PC-9 (cell line): Measurements from ENCODE around the gene YIPF2. TPM values are rescaled to one million over a fixed set of nuclear protein-coding genes. Genes with fewer than 3 reads are reported as not detected.

Experiments
- BruUV-seq: library from RNA; stranded (reverse); fragments of 400-500 nt; replicated peaks from 2 replicates; lab custom pipeline; 2021; lab: Mats Ljungman, UMichigan
- CTCF ChIA-PET: fragments of 300-600 bp; sonication (Branson Sonifier 250); formaldehyde crosslinking; loops from one replicate; lab custom pipeline; 2022; ENCODE audit warnings: antibody characterized with exemption; lab: Charles Lee
- POLR2A ChIA-PET: fragments of 300-600 bp; sonication (Branson Sonifier 250); formaldehyde crosslinking; loops from one replicate; lab custom pipeline; 2022; ENCODE audit warnings: antibody characterized with exemption; ENCODE audit not compliant: unreplicated experiment; lab: Charles Lee
- DNase-seq, 2 experiments: peaks; one replicate each; pipeline versions ENCODE4 v3.0.0 to v3.0.0-alpha.2; 2015 to 2022; ENCODE audit warnings: mixed read lengths in 1 of 2
- H2AFZ ChIP-seq: fragments of 200-600 bp; sonication (generic); 2 replicates; pipeline ENCODE4 v1.8.1; 2017; ENCODE audit warnings: antibody characterized with exemption
- H3F3A ChIP-seq: fragments of 200-600 bp; sonication (generic); 2 replicates; pipeline ENCODE4 v1.8.1; 2017; ENCODE audit warnings: antibody characterized with exemption, mild to moderate bottlenecking, low read depth; ENCODE audit not compliant: insufficient read depth
- H3K27ac ChIP-seq: fragments of 200-600 bp; sonication (generic); 2 replicates; pipeline ENCODE4 v1.6.1; 2016; ENCODE audit warnings: mixed run types
- H3K27me3 ChIP-seq: fragments of 200-600 bp; sonication (generic); 2 replicates; pipeline ENCODE4 v1.6.1; 2016; ENCODE audit warnings: low read depth, mixed run types; ENCODE audit not compliant: insufficient read depth
- H3K36me3 ChIP-seq: fragments of 200-600 bp; sonication (generic); 2 replicates; pipeline ENCODE4 v1.6.1; 2016; ENCODE audit warnings: low read depth, mixed run types
- H3K4me1 ChIP-seq: fragments of 200-600 bp; sonication (generic); replicated peaks from 2 replicates; pipeline ENCODE4 v1.6.1; 2016; ENCODE audit warnings: mixed run types; ENCODE audit not compliant: insufficient read depth
- H3K4me2 ChIP-seq: fragments of 200-600 bp; sonication (generic); 2 replicates; pipeline ENCODE4 v1.6.1; 2017; ENCODE audit warnings: mixed run types
- H3K4me3 ChIP-seq: fragments of 200-600 bp; sonication (generic); 2 replicates; pipeline ENCODE4 v1.6.1; 2016; ENCODE audit warnings: mixed run types
- H3K79me2 ChIP-seq: fragments of 200-600 bp; sonication (generic); 2 replicates; pipeline ENCODE4 v1.6.1; 2017; ENCODE audit warnings: low read depth, mixed run types
- H3K9me2 ChIP-seq: fragments of 200-600 bp; sonication (generic); 2 replicates; pipeline ENCODE4 v1.8.1; 2017; ENCODE audit warnings: mild to moderate bottlenecking; ENCODE audit not compliant: insufficient read depth
- H3K9me3 ChIP-seq: fragments of 200-600 bp; sonication (generic); 2 replicates; pipeline ENCODE4 v1.8.1; 2016; ENCODE audit warnings: low read depth; ENCODE audit not compliant: insufficient read depth
- H4K20me1 ChIP-seq: fragments of 200-600 bp; sonication (generic); 2 replicates; pipeline ENCODE4 v1.8.1; 2017; ENCODE audit not compliant: insufficient read depth
- CTCF ChIP-seq: fragments of 200-600 bp; sonication (generic); conservative IDR thresholded peaks from 2 replicates; pipeline ENCODE4 v1.6.1; 2017; ENCODE audit warnings: mixed run types, antibody characterized with exemption, mild to moderate bottlenecking, moderate library complexity
- EZH2 ChIP-seq: fragments of 200-600 bp; sonication (generic); IDR thresholded peaks from 2 replicates; pipeline ENCODE4 v1.8.0; 2017; ENCODE audit warnings: antibody characterized with exemption, low read depth
- intact Hi-C: fragments of 100-400 bp; cut with micrococcal nuclease; formaldehyde crosslinking; loops from one replicate; pipeline ENCODE4 v1.10.0; 2022; ENCODE audit not compliant: unreplicated experiment
- total RNA-seq: library from RNA; stranded (reverse); gene quantifications from 2 replicates; pipeline ENCODE4 v1.2.3, GENCODE V29; 2021

Gene YIPF2
- total RNA-seq, 1 experiment from 2014 or later, result 60.2 TPM

GRCh38 chr19:10913716-10914340 is 14.6 kb downstream of the YIPF2 start:
- Histone ChIP-seq H3K36me3 (peaks cover 12% of the 10 kb centered on the region; the same call in 1 of the 2 replicates), H3K79me2 (no peaks in the 10 kb centered on the region), H3K4me2 (no peak overlapping the region), H2AFZ (no peak overlapping the region), H3K9me2 (no peaks in the 10 kb centered on the region), H3K4me3 (no peak overlapping the region), H3K27ac (no peak overlapping the region), H4K20me1 (no peaks in the 10 kb centered on the region), H3K4me1 (peaks cover 12% of the 10 kb centered on the region; the same call in 1 of the 2 replicates), H3K27me3 (no peaks in the 10 kb centered on the region), H3F3A (peaks cover 23% of the 10 kb centered on the region; the same call in 1 of the 2 replicates), H3K9me3 (no peaks in the 10 kb centered on the region)
- CTCF ChIA-PET, result no interaction called here
- no peak for DNase-seq
- intact Hi-C loops, result no loop called here
- no peak for TF ChIP-seq CTCF
- no peak for TF ChIP-seq EZH2
- POLR2A ChIA-PET, result no interaction called here
- no TSS peak for BruUV-seq

GRCh38 chr19:10912619-10913018 is 15.8 kb downstream of the YIPF2 start:
- no peaks in the 10 kb centered on the region for H3K79me2 ChIP-seq
- H2AFZ ChIP-seq, result no peak overlapping the region
- H4K20me1 ChIP-seq, result no peaks in the 10 kb centered on the region
- no peak overlapping the region for H3K27ac ChIP-seq
- H3K9me3 ChIP-seq, result no peaks in the 10 kb centered on the region
- H3F3A ChIP-seq, result peaks cover 13% of the 10 kb centered on the region; the same call in 1 of the 2 replicates
- intact Hi-C loops, result no loop called here
- TF ChIP-seq CTCF (no peak), EZH2 (no peak)
- H3K27me3 ChIP-seq, result no peaks in the 10 kb centered on the region
- H3K9me2 ChIP-seq, result no peaks in the 10 kb centered on the region
- CTCF ChIA-PET, result interaction anchor here (0.5 to 0.7 kb wide), 2 partner anchors 8 to 470 kb away, joined by 4 read pairs; no protein-coding TSS in a partner anchor
- H3K4me2 ChIP-seq, result no peak overlapping the region
- BruUV-seq, result no TSS peak
- peaks cover 12% of the 10 kb centered on the region; the same call in 1 of the 2 replicates for H3K36me3 ChIP-seq
- no peak for DNase-seq
- no peak overlapping the region for H3K4me3 ChIP-seq
- POLR2A ChIA-PET, result interaction anchor here (0.6 kb wide), 1 partner anchor 165 kb away, joined by 21 read pairs; no protein-coding TSS in a partner anchor
- peaks cover 12% of the 10 kb centered on the region; the same call in 1 of the 2 replicates for H3K4me1 ChIP-seq

GRCh38 chr19:10911579-10912363 is 16.7 kb downstream of the YIPF2 start:
- Histone ChIP-seq H3K36me3 (peaks cover 12% of the 10 kb centered on the region; the same call in 1 of the 2 replicates), H2AFZ (no peak overlapping the region), H3K9me3 (no peaks in the 10 kb centered on the region), H3K4me1 (peaks cover 12% of the 10 kb centered on the region; the same call in 1 of the 2 replicates), H3K27me3 (no peaks in the 10 kb centered on the region), H3F3A (0 out of 2 replicates have a peak, but pooled peaks cover 7% of the 10 kb centered on the region), H3K4me3 (no peak overlapping the region), H3K27ac (no peak overlapping the region), H3K79me2 (no peaks in the 10 kb centered on the region), H4K20me1 (peaks cover 4% of the 10 kb centered on the region; the same call in 1 of the 2 replicates), H3K4me2 (no peak overlapping the region), H3K9me2 (no peaks in the 10 kb centered on the region)
- intact Hi-C loops, result no loop called here
- TF ChIP-seq EZH2 (no peak), CTCF (no peak)
- POLR2A ChIA-PET, result interaction anchor here (0.6 kb wide), 1 partner anchor 41 kb away, joined by 4 read pairs; no protein-coding TSS in a partner anchor
- DNase-seq, result peak in 1 of 2 experiments; percentile 23
- no TSS peak for BruUV-seq
- CTCF ChIA-PET, result interaction anchor here (0.7 kb wide), 1 partner anchor 23 kb away, joined by 3 read pairs; no protein-coding TSS in a partner anchor
